Bronchus fibroblast of lung (primary cell): ENCODE measurements around the gene RAI2. TPM values are rescaled to one million over a fixed set of nuclear protein-coding genes. Genes with fewer than 3 reads are reported as not detected.

Experiments used
- total RNA-seq: library from RNA; depleted of rRNA; stranded (reverse); fragments of >200 nt; gene quantifications from 2 replicates; pipeline ENCODE4 v1.2.3, GENCODE V29; 2015

Gene RAI2
- 0.84 and 1.0 TPM in 2 replicates for total RNA-seq

GRCh38 chrX:17860811-17861488, at the start of gene RAI2:
TSS of gene RAI2 (minus strand) at chrX:17861298. CDS start at chrX:17802010, 59,288 bp downstream.

Other genes with a start within 250 kb of the RAI2 start
- gene SCML1, start 123.8 kb downstream of the RAI2 start, total RNA-seq, result 6.1 and 9.6 TPM in 2 replicates